GM19397 (cell line): Measurements from ENCODE around the gene IL20RA.

Experiments used
- ATAC-seq: cut with Tn5 transposase; IDR thresholded peaks from one replicate; pipeline ENCODE4 v1.9.1; 2021; ENCODE audit warnings: mild to moderate bottlenecking, moderate library complexity; ENCODE audit not compliant: unreplicated experiment

Gene IL20RA

DNA sequence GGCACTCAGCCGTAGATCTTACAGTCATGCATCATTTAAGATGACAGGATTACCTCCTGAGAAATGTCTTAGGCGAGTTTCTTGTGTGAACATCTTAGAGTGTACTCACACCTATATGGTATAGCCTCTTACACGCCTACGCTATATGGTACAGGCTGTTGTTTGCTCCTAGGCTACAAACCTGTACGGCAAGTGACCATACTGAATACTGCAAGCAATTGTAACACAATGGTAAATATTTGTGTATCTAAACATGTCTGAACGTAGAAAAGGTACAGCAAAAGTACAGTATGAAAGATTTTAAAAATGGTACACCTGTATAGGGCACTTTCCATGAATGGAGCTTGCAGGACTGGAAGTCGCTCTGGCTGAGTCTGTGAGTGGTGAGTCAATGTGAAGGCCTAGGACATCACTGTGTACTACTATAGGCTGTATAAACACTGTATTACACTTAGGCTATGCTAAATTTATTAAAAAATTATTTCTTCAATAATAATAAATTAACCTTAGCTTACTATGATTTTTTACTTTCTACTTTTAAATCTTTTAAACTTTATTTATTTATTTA lies 541 bp upstream of the IL20RA start:
- ATAC-seq, result no peak

DNA sequence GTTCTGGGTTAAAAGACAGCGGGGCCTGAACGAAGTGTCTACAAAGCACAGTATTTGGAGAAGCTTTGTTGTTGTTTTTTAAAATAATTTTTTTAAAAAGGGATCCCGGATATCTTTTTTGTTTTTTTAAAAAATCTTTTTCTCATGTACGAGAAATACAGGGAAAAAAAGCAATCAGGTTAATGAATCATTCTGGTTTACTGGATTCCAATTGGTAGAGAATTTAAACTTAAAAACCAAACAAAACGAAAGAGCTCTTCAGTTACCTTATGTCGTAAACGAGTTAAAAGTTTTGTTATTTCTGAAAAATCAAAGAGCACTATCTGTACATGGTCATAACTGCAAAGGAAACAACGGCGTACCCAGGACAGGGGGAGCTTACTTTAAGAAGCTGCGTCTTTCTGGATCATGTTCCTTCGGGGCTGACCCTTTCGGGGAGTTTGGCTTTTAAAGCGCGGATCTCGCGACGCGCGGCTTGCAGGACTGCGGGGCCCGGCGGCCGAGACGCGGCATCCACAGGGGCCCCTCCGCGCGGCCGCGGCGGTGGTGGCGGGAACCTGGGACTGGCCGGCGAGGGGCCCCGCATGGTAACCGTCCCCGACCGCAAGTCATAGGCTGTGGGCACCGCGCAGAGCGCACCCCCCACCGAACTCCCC lies 927 bp downstream of the IL20RA start:
- ATAC-seq, result no peak

DNA sequence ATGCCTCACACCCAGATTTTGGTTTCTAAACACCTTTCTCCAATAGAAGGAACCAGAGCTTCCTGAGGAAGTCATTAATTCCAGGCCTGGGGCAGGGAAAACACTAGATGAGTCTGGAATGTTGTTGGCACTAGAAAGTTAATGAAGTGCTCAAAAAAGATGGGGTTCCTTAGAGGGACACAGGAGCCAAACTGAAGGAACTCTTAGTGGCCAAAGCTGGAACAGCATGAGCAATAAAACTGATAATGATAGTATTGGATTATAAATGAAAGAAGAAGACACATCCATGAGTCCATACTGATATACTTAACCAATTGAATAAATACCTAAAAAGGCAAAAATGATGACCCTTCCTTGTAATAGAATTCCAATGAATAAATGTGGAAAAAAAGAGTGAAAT lies 4.4 kb downstream of the IL20RA start:
- no peak for ATAC-seq

DNA sequence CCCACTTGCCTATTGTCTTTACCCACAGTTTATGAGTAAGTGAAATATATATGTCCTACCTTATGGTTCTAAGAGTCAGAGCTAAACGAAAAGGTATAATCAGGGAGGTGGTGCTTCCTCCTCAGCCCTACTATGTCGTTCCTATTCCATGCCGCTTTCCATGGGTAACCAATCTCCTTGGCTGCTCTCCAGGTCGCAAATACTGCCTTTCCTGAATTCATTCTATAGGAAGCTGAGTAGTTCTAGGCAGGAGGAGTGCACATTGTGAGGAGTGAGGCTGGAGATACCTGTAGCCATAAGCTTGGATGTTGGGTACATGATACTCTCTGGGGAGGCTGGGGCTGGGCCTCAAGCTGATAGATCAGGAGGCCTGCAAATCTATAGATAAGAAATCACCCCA lies 5.8 kb downstream of the IL20RA start:
- no peak for ATAC-seq

DNA sequence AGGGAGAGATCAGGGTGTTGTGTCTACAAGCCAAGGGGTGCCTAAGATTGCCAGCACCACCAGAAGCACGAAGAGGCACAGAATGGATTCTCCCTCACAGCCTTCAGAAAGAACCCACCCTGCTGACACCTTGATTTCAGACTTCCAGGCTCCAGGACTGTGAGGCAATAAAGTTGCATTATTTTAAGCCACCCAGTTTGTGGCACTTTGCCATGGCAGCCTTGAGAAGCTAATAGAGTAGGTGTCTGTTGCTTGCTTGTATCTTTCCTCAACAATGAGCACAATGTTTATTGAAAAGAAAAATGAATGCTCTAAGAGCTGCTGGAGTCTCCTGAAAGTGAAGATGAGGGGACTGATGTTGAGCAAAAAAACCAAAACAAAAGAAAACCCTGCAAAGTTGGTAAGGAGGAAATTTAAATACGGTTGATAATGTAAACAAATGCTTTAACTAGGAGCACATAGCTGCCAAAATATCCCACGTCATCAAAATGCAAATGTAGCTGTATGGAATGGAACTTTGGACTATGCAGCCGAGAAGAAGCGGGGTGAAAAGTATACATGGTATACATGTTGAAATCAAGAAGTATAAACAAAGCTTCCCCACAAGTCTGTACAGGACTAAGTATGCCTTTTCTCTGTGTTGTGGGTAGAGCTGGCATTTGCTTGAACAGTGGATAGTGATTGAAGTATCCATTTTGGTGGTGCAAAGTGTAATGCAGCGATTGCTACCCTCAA lies 8.0 kb downstream of the IL20RA start:
- ATAC-seq, result no peak

DNA sequence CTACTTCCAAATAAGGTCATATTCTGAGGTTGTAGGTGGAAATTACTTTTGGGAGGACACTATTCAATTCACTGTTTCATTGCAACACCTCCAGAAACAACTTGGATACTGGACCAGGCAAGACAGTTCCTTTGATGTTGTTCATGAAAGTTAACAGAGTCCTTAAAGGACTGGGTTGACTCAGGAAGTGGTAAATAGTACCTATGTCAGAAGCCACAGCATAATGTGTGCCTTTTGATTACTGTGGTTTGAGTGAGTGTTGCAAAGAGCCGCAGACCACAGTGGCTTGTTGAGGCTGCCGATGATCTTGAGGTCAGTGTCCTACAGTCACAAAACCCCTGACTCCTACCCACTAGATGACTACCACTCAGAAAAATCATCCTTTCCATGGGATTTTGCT lies 10.9 kb downstream of the IL20RA start:
- peak; percentile 96 for ATAC-seq

DNA sequence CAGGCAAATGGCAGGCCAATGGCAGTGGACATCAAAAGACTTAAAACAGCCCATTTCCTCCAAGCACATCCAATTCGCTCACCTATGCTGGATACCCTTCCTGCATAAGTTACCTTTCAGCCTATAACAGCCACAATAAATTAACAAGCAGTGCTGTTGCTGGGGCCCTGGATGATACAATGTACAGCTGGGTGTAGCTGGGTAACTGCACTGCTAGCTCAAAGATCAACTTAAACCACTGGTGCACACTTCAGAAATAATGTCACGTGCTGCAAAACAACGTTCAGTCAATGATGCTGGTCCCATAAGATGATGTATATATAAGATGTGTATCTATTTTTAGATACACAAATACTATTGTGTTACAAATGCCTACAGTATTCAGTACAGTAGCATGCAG lies 13.6 kb downstream of the IL20RA start:
- no peak for ATAC-seq

DNA sequence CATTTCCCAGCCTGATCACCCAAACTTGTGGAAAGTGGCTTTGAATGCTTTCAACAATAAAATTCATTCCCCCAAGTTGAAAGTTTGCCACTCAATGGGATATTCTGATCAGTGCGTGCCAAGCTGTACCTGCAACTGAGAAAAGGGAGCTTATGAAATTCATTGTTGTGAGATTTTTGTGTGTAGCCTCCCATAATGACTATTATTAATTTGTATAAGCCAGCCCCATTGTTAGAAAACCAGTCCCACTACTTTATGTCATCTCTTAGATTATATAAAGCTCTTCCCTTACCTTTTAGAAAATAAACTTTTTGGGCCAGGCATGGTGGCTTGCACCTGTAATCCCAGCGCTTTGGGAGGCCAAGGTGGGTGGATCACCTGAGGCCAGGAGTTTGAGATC lies 15.9 kb downstream of the IL20RA start:
- no peak for ATAC-seq

DNA sequence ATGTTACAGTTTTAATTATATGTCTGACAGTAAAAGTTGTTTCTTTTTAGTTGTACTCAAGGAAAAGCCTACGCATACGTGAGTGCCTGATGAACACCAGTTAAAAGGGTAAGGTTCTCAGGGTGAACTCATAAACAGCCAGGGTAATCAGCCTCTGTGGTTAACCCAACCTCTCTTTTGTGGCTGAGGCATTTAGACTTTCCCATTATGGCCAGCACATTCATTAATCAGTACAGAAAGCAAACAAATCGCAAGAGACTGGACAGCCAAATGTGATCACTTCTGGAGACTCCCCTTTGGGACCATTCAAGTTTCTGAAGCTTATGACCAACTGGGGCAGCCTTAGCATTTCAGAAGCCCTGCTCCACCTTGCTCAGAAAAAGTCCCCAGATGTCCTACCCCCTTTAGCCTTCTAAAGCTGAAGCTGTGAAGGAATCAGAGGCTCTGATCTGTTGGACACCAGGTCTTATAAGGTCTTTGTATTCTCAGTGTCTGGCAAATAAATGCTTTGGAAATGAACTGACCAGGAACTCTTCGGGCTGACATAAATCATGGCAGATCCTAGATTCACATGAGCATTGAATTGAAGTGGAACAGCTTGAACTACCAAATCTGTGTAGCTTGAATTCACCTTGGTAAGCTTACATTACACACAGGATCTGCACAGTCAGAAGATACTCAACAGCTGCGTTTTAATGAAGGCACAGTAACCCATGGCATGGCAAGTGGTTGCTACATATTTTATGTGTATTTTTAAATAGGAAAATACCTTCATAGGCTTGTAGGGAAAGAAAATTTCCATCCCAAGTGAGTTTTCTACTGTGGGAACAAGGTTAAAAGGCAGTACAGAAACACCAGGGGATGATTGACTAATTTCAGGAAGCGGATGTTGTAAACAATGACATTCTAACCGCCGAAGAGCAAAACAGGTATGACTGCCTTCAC lies 18.7 kb downstream of the IL20RA start:
- ATAC-seq, result no peak

DNA sequence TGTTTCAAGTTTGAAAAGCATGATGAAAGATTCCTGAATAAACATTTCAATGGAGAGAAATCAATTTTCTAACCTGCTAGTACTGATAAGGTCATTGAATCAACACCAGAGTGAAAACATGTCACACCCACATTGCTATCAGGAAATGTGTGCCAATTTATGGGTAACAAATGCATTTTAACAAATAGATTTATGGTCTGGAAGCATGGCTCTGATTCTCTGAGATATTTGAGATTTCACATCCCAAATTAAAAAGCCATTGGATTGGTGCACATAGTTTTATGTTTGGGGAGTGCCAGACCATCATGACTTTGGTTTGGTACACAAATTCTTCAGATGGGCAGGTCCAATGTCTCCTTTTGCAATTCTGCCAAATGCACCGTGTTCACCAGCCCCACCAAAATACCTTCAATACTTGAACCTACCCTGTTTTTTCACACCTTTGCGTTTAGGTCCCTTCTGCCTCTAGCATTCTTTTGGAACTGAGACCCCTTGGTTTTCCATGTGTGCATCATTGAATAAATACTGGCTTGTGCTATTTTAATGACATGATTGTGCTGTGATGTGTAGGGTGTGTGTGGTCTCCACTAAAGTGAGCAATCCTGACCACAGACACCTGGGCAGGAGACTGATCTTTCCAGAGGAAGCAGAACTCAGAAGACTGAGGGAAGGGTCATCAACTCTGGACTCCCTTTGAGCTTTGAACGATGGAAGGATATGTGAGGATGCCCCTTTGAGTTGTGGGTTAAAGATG lies 20.4 kb downstream of the IL20RA start:
- no peak for ATAC-seq

DNA sequence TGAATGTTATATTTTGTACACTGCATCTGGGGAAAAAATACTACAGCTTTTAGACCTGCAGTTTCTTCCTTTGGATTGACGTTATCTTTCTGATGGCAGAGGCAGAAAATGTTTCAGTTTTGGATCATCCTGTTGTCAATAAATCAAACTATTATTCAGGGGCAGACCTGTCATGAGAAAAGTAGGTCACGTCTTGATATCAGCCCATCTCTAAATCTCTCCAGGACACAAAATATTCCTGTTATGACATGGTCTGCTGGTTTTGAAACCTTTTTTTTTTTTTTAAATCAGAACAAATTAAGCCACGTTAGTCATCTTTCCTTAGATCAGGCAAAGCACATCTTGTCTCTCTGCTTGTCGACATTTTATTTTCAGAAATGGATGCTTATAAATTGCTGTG lies 24.0 kb downstream of the IL20RA start:
- no peak for ATAC-seq

DNA sequence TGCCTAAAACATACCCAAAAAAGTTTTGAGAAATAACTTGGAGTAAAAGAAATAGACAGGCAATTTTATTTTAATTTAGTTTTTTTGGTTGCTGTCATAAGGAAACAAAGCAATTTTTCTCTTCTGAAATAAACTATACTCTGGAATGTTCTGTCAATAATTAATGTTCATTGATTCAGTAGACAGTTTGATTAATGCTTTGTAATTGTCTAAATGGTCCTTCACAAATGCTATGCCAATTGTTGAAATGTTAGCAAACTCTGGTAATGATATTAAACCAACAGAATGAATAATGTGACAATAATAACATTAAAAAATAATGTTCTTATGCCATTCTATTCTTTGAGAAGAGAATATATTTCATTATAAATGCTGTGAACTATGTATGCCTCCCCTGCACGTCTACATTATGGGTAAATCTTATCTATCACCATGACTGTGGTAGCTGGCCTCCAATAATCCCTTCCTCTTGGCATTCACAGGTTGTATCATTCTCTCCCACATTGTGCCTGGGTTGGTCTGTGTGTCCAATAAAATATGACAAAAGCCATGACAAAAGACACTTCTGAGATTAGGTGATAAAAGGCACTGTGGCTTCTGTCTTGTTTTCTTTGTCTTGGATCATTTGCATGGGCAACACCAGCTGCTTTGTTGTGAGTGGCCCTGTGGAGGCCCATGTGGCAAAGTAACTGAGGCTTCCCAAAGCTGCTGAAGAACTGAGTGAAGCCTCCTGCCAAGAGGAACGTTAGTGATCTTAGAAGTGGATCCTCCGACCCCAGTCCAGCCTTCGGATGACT lies 25.1 kb downstream of the IL20RA start:
- ATAC-seq, result no peak

DNA sequence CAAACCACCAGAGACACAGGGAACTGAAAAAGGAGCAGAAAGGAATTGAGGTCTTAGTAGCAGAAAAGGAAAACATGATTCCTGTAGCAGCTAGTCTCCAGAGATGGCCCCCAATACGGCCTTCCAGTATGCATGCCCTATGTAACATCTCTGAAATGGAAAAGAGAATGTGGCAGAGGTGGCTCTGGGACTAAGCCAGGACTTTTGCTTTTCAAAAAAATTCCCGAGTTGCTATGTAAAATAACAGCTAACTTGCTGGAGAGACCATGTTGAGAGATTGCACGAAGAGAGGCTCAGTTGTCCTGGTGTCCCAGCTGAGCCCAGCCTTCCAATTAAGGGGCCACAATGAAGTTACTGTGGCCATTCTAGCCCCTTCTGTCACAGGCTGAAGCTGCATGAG lies 27.7 kb downstream of the IL20RA start:
- no peak for ATAC-seq

DNA sequence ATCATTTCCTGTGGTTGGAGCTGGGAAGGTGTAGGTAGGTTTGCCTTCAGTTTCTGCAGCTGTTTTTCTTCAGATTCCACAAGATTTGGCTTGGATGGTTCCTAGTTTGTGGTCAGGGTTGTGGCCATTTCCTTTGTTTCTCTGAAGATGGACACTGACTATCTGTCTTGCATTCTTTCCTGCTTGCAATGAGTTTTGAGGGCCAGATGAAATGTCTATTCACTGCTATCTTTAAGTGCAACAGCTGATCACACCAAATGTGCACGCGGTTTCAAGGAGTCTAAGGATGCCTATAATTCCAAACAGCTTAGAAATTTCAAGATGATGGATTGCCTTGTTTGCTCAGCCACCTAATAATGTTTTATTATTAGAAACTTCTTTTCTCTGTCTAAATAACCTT lies 28.4 kb downstream of the IL20RA start:
- no peak for ATAC-seq

DNA sequence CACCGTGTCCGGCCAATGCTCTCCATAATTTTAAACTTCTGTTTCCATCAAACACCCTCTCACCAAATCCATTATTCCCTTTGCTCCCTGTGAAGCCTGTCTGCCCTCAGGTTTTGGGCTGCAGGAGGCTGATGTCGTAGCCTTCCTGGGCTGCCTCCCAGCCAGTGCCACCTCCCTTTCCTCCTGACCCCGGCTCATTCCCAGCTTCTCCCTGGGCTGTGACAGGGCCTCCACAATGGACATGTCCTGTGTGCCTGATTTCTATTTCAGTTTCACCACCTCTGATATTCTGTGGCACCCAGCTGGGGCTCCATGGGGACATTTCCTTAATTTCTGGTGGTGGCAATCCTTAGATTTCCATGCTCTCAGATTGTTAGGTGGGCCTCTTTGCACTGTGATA lies 28.8 kb downstream of the IL20RA start:
- ATAC-seq, result no peak

DNA sequence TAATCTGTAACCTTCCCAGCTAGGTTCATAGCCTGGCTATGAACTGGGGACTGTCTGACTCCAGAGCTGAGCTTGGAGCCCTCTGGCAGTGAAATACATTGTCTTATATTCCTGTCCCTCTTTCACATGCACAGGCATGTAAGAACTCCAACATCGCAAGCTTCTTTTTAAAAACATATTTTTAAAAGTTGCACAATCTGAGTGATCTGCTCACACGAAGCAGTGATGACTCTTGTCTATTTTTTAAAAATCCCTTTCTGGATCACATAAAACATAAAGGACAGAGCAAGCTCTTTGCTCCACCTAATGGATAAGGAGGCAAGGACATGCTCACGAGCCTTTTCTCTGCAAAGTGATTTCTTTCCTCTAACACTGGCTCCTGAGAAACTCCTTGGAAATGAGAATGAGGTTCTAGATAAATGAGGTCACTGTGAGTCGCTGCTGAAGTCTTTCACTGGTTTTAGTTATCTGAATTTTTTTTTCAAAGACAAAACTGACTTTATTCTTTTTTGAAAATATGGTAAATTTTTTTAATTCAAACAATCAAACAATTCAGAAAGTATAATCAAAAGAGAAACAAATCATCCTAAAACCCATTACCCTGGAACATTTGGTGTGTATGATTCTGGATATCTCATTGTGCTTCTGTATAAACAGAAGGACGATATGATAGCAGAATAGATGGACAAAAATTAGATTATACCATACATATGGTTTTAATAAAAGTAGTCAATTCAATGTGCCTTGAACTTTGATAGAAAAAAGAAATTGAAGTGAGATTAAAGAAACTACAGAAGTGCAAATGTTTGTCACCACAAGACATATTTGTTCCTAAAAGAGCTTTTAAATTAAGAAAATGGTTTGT lies 30.8 kb downstream of the IL20RA start:
- ATAC-seq, result no peak

DNA sequence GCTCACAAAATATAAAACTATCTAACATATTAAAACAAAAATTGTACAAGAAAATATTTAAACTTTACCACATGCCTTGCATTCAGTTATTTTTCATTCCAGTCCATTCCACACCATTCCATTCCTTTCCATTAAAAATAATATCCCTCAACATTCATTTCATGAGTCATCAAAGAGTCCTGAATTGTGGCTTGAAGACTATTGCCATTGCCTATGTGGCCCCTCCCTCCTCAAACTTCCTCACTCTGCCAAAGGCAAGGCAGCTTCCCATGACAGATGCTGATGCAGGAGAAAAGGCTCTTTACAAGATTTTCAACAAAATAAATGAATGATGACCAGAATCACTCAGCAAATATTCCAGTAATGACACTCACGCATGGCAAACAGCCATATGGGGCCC lies 31.7 kb downstream of the IL20RA start:
- ATAC-seq, result no peak

DNA sequence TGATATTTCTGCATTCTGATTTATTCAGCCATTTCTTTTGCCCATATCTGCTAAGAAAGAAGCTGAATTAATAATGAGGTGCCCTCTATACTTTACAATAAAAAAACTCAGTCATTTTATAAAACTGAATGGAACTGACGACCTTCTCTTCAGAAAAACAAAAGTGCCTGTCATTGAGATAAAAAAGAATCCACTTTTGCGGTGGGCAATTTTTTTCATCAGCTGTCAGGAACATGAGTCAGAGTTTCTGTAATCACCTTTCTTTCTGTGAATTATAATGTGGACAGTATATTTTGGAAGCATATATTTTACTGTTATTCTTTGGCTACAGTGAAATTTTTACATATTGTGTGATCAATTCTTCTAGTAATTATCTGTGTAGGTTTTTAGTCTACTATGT lies 33.4 kb downstream of the IL20RA start:
- ATAC-seq, result no peak

DNA sequence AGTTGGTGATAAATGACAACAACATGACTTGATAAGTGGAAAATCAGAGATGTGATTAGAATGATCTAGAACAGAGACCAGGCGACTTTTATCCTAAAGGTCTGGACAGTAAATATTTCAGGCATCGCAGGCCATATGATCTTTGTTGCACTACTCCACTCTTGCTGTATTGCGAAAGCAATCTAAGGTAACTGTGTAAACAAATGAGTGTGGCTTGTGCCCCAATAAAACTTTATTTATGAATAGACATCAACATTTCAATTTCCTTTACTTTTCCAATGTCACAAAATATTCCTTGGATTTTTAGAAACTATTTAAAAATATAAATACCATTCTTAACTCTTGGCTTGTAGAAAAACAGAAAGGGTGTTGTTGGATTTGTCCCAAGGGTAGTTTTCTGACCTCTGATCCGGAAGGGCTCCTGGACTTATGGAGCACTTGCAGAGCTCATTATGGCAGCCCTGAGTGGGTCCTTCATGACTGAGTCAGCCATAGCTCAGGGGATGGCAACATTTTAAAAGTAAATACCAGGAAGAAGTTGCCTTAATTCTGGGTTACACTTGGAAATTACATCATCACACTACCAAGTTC lies 34.5 kb downstream of the IL20RA start:
- ATAC-seq, result no peak
